GM18907 (cell line): ENCODE measurements around the gene SEC63.
A peak's percentile ranks its signal among the peaks of the same experiment; 100 is the strongest.
"Not testable (repeated sequence)": the region's sequence is repeated elsewhere in the genome, so short reads cannot be mapped to it uniquely, and the experiment has no call there.

Source experiments
- ATAC-seq: cut with Tn5 transposase; IDR thresholded peaks from one replicate; pipeline ENCODE4 v1.9.1; 2021; ENCODE audit warnings: mild to moderate bottlenecking, moderate library complexity; ENCODE audit not compliant: unreplicated experiment

The SEC63 gene

DNA sequence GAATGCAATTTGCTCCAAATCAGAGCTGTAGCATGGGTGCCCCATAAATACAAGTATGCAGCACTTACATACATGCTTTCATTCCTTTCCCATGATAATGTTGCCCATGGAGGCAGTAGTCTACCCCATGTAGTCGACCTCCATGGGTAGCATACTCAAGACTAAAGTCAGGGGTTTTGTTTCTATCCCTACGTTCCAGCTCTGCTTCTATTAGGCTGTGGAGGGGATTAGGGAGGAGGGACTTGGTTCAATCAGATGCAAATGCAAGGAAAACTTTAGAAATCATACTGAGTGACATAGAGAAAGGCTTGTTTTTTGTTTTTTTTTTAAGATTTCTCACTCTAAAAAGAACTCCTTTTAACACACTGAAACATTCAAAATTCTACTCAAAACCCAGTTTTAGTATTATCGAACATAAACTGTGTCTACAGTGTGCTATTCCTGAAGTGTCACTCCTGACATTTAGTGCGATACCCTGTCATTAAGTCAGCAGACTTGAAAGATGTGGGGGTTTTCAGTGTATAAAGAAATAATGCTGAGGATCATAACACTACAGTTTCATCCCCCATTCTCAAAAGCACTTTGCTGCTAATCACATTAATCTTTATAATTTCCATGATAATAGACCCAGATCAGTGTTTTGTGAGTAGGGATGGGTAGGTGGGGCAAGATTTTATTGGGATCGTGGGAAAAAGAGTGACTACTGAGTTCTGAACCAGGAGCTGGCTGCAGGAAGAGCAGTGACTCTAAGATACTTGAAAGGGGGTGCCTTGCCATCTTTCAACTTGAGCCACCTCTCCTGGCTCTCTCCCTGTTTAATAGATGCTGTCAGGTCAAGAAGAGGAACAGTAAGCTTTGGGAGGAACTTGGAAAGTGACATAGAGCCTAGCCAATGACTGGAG lies 93.5 kb downstream of the SEC63 start:
- ATAC-seq = no peak

- no peak for ATAC-seq
Measured at GRCh38 chr6:107862383-107862782, 95.6 kb downstream of the SEC63 start.

DNA sequence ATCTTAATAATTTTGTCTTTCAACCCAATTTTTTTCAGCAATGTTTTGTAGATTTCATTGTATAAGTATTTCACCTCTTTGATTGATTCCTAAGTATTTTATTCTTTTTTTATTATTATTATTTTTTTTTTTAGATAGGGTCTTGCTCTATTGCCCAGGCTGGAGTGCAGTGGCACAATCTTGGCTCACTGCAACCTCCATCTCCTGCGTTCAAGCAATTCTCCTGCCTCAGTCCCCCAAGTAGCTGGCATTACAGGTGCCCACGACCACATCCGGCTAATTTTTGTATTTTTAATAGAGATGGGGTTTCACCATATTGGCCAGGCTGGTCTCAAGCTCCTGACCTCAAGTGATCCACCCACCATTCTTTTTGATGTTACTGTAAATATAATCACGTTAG lies 97.0 kb downstream of the SEC63 start:
- not testable (repeated sequence) for ATAC-seq

DNA sequence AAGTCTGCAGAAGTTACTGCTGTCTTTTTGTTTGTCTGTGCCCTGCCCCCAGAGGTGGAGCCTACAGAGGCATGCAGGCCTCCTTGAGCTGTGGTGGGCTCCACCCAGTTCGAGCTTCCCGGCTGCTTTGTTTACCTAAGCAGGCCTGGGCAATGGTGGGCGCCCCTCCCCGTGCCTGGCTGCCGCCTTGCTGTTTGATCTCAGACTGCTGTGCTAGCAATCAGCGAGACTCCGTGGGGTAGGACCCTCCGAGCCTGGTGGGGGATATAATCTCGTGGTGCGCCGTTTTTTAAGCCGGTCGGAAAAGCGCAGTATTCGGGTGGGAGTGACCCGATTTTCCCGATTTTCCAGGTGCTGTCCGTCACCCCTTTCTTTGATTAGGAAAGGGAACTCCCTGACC lies 97.9 kb downstream of the SEC63 start:
- ATAC-seq = not testable (repeated sequence)

GRCh38 chr6:107853230-107853629 lies 104.8 kb downstream of the SEC63 start:
- no peak for ATAC-seq

DNA sequence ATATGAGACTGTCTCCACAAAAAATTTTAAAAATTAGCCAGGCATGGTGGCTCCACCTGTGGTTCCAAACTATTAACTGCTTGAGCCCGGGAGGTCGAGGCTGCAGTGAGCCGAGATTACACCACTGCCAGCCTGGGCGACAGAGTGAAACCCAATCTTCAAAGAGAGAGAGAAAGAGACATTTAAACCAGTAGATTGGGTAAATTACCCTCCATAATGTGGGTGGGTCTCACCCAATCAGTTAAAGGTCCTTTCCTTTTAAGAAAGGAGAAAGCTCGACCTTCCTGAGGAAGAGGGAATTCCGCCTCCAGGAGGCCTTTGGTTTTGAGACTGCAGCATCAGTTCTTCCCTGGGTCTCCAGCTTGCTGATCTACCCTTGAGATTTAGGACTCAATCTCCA lies 108.7 kb downstream of the SEC63 start:
- no peak for ATAC-seq

DNA sequence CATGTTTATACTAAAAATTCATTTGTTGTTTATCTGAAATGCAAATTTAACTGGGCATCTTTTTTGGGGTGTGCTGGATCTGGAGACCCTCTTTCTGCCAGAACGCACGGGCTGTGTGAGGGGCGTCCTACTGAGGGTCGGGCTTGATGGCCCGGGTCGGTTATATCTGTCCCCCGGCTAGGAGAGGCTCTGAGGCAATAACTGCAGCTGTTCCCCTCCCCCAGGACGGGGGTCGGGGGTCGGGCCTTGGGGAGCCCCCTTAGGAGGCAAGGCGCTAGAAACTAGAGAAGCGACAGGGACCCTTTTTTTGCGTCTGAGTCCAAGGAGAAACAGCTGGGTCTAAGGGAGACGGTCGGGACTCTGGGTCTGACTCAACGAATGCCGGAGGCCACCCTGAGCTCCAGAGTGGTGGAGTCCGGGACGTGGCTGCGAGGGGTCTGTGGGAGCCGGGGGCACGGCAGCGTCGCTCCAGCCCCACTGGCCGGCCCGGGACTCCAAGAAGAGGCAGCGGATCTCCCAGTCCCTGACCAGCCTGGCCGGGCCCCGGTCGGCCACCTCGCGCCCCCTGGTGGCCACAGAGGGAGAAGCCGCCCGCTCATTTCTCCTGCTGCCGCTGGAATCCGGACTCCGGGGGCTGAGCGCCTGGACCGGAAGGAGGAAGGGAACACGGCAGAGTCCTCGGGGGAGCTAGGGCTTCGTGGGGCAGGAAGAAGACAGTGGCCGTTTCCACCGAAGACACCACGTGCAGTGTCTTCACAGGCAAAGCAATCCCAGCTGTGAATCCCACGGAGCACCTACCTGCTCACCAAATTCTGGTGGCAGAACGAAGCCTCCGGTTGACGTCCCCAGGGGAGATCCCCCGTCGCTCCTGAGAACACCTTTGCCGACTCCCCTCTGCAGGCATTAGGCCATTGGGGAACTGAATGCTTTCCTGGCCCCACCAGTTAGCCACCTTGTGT lies 109.9 kb downstream of the SEC63 start:
- peak; percentile 79 for ATAC-seq

DNA sequence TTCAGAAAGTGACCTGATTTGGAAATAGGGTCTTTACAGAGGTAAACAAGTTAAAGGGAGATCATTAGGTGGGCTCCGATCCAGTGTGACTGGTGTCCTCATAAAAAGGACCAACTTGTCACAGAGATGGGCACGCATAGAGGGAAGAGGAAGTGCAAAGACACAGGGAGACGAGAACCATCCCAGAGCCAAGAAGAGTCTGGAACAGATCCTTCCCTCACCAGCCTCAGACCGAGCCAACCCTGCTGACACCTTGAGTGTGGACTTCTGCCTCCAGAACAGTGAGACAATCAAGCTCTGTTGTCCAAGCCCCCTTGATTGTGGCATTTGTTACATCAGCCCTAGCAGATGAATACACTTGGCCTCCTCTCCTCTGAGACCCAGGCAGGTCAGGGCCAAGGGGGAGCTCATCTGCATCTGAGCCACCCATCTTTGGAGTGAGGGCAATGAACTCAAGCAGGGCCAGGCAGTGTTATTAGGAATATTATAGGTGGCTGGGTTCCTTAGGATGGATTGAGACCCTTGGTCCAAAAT lies 111.7 kb downstream of the SEC63 start:
- ATAC-seq = no peak

- ATAC-seq = no peak
Measured at GRCh38 chr6:107845777-107846176, 112.2 kb downstream of the SEC63 start.

GRCh38 chr6:107843400-107843799 lies 114.6 kb downstream of the SEC63 start:
- no peak for ATAC-seq

DNA sequence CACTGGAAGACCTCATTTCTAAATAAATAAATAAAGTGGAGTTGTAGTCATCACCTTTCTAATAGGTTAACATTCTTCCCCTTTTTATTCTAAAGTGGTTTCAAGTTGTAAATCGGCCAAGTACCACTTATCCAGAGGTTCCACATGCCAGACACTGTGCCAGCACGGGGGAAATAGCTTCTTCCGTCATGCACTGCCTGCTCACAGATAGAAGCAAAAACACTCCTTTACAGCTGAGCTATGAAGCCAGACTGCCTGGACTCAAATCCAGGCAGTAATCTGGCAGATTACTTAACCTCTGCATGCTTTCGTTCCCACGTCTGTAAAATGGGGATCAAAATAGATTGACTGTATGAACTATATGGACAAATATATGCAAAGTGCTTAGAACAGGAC lies 116.7 kb downstream of the SEC63 start:
- no peak for ATAC-seq

GRCh38 chr6:107840636-107841274 lies 117.3 kb downstream of the SEC63 start:
- no peak for ATAC-seq

DNA sequence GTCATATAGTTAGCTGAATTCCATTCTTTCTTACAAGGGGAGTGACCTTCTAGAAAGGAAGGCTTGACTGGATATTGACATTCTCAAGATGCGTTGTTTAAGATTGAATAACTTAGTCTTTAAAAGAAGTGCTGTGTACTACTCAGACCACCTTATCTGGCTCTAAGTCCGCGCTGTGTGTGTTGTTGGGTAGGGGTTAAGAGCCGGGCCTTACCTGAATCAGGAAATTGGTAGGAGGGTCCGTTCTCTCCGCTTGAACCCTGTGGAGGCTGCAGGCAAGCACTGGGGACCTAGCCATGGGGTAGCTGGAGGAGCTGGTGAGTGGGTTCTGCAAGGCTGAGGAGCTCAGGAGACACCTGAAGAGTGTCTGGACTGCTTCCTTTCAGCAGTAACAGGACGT lies 124.9 kb downstream of the SEC63 start:
- ATAC-seq = no peak

DNA sequence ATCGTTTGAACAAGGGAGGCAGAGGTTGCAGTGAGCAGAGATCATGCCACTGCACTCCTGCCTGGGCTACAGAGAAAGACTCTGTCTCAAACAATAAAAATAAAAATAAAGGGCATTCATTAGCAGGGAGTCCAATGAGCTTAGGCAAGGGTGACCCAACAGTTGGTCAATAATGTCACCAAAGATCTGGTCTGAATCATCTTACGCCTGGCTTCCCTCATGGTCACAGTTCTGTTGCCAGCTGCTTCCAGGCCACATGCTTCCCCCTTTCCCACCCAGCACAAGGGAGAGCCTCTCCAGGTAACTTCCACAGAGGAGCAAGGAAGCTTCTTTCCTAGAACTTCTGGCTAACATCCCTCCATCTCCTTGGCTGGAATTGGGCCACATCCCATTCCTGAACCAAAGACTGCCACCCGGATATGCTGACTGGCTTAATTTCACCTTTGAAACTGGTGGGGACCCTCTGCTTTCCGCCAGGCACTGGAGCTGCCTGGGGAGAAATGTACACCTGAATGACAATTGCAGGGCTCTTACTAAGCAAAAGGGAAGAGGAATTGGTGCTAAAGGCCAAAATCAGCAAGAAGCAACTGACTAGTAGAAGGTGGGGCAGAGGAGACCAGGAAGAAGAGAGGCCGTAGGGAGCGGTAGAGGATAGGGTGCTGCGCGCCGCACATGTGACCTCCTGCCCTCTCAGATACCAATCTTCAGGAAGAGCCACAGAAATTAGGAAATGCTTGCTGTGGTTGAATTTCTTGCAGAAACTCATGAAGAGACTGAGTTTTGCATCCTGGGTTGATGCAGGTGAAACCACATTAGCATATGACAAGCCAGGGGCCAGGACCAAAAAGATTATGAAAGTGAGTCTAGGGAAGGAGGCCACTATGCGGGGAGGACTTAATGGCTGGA lies 125.6 kb downstream of the SEC63 start:
- no peak for ATAC-seq

GRCh38 chr6:107830060-107830459 lies 127.9 kb downstream of the SEC63 start:
- ATAC-seq = no peak

DNA sequence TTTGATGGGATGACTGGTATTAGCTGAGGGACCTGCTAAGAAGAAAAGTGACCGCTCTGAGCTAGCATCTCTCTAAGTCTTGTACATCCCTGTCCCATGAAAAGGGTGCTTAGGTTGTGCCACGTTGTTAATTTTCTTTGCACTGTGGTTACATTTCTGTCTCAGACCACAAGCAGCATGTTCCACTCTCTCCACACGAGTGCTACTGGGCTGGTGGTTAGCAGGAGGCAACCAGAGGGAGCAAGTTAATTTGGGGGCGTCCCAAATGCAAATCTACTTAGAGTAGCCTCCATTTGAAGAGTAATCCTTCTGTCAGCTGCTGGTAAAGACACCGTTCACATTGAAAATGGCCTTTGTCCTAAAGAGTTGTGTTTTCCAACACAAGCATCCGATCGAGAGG lies 130.5 kb downstream of the SEC63 start:
- ATAC-seq = no peak

- no peak for ATAC-seq
Measured at GRCh38 chr6:107823047-107823557, 134.9 kb downstream of the SEC63 start.

- ATAC-seq = peak; percentile 62
Measured at GRCh38 chr6:107822176-107823046, 135.6 kb downstream of the SEC63 start.

GRCh38 chr6:107821591-107821990 lies 136.4 kb downstream of the SEC63 start:
- ATAC-seq = no peak
